ENCODE results near the gene CCDC33. TPM values are rescaled to one million over a fixed set of nuclear protein-coding genes. Genes with fewer than 3 reads are reported as not detected.

Gene CCDC33
- total and polyA plus RNA-seq, 2 donors (not counting 3 experiments of a cell fraction or from before 2014, with no cell fraction given), result not detected

DNA sequence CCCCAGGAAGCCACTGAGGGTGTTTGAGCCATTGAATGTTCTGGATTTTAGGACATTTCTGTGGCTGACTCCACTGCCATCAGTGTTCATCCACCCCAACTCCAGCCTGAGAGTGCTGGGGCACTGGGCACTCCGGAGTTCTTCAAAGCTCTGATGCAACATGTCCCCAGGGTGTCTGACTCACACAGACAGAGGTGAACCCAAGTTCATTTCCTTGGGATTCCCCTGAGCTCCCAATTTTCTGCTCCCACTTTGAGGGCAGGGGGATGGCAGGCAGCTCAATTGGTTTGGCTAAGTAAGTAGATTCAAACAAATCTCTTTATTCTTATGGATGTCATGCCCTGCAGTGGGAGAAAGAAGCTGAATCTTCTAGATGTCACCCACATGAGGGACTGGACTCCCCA, 35.7 kb upstream of the CCDC33 start:
- Histone ChIP-seq H3K36me3 (ENCODE audit: control insufficient read depth in 2 of 2, extremely low read depth in 1 of 2, insufficient read depth in 2 of 2, low read length in 2 of 2) (no peaks in the 10 kb centered on the region), H3K27ac (ENCODE audit: insufficient read depth, low read depth, low read length) (no peak overlapping the region), H3K27me3 (ENCODE audit: control insufficient read depth in 2 of 2, insufficient read depth in 2 of 2, low read length in 2 of 2) (peaks cover 0 to 3% of the 10 kb centered on the region in 2 experiments), H3K4me3 (replicated peaks in 1 of 3; ENCODE audit: insufficient read depth in 1 of 3, low read depth in 1 of 3, low read length in 3 of 3) (no peak overlapping the region), H3K9me3 (replicated peaks; ENCODE audit: control insufficient read depth, insufficient read depth, low read length) (no peaks in the 10 kb centered on the region), H3K79me2 (ENCODE audit: control insufficient read depth, insufficient read depth, low read length) (no peaks in the 10 kb centered on the region), H3K4me2 (ENCODE audit: insufficient read depth, low read length) (no peak overlapping the region), H2AFZ (ENCODE audit: low read depth, low read length) (no peak overlapping the region), H4K20me1 (replicated peaks; ENCODE audit: control insufficient read depth, extremely low read depth, insufficient read depth, low read length) (no peaks in the 10 kb centered on the region), H3K9me1 (replicated peaks; ENCODE audit: control insufficient read depth, extremely low read depth, insufficient read depth, low read length) (no peaks in the 10 kb centered on the region), H3K9ac (replicated peaks; ENCODE audit: extremely low read depth, insufficient read depth, low read length) (no peak overlapping the region), H3K4me1 (ENCODE audit: control insufficient read depth, extremely low read depth, insufficient read depth, low read length) (peaks cover 3% of the 10 kb centered on the region)
- TF ChIP-seq, protein P1, sequence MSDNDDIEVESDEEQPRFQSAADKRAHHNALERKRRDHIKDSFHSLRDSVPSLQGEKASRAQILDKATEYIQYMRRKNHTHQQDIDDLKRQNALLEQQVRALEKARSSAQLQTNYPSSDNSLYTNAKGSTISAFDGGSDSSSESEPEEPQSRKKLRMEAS (IDR thresholded peaks at IDR 0.05; ENCODE audit: insufficient read depth, insufficient read length), result no peak
- TF ChIP-seq GATA2 (IDR thresholded peaks at IDR 0.05; ENCODE audit: insufficient read depth, insufficient read length, low read depth, low read length), result no peak
- TF ChIP-seq POLR2AphosphoS5 (IDR thresholded peaks at IDR 0.05; ENCODE audit: insufficient read depth, low read depth, low read length), result no peak
- no peak for TF ChIP-seq EZH2 (IDR thresholded peaks at IDR 0.05; ENCODE audit: borderline replicate concordance, low read depth, low read length, severe bottlenecking)
- TF ChIP-seq JUN (IDR thresholded peaks at IDR 0.05; ENCODE audit: borderline replicate concordance, insufficient read depth, insufficient read length, low read depth), result no peak
- TF ChIP-seq, protein P2, sequence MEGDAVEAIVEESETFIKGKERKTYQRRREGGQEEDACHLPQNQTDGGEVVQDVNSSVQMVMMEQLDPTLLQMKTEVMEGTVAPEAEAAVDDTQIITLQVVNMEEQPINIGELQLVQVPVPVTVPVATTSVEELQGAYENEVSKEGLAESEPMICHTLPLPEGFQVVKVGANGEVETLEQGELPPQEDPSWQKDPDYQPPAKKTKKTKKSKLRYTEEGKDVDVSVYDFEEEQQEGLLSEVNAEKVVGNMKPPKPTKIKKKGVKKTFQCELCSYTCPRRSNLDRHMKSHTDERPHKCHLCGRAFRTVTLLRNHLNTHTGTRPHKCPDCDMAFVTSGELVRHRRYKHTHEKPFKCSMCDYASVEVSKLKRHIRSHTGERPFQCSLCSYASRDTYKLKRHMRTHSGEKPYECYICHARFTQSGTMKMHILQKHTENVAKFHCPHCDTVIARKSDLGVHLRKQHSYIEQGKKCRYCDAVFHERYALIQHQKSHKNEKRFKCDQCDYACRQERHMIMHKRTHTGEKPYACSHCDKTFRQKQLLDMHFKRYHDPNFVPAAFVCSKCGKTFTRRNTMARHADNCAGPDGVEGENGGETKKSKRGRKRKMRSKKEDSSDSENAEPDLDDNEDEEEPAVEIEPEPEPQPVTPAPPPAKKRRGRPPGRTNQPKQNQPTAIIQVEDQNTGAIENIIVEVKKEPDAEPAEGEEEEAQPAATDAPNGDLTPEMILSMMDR (IDR thresholded peaks at IDR 0.05; ENCODE audit: extremely low read depth in 1 of 2, insufficient read depth in 1 of 2, low read depth in 1 of 2, low read length in 2 of 2), result no peak
- ChIA-PET CTCF (interaction anchor here (1.0 to 1.5 kb wide), 4 partner anchors 28 to 121 kb away, joined by 3 to 4 read pairs (median 4); no protein-coding TSS in a partner anchor), POLR2A (no interaction called here)
- no peak for FAIRE-seq
- intact Hi-C loops (cut with micrococcal nuclease) (no loop called here), dilution Hi-C loops (cut with MboI; ENCODE audit: extremely low pct_ligation_motif_present, low sequenced_read_pairs) (no loop called here)
- peak; percentile 17 for DNase-seq (ENCODE audit: low read depth, low spot score)
- BruUV-seq (replicated peaks), result no TSS peak

Data from endothelial cell of umbilical vein (primary cell).